Measurements from ENCODE around the gene LMTK3.
"Not testable (repeated sequence)": the region's sequence is repeated elsewhere in the genome, so short reads cannot be mapped to it uniquely, and the experiment has no call there.

The LMTK3 gene

DNA sequence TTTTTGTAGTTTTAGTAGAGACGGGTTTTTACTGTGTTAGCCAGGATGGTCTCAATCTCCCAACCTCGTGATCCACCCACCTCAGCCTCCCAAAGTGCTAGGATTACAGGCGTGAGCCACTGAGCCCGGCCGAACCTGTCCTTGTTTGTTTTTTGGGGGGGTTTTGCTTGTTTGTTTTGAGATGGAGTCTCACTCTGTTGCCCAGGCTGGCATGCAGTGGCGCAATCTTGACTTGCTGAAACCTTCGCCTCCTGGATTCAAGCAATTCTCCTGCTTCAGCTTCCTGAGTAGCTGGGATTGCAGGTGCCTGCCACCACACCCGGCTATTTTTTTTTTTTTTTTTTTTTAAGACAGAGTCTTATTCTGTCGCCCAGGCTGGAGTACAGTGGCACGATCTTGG is 24.9 kb downstream of the LMTK3 start:
- DNase-seq (ENCODE audit: low read depth) = not testable (repeated sequence)

DNA sequence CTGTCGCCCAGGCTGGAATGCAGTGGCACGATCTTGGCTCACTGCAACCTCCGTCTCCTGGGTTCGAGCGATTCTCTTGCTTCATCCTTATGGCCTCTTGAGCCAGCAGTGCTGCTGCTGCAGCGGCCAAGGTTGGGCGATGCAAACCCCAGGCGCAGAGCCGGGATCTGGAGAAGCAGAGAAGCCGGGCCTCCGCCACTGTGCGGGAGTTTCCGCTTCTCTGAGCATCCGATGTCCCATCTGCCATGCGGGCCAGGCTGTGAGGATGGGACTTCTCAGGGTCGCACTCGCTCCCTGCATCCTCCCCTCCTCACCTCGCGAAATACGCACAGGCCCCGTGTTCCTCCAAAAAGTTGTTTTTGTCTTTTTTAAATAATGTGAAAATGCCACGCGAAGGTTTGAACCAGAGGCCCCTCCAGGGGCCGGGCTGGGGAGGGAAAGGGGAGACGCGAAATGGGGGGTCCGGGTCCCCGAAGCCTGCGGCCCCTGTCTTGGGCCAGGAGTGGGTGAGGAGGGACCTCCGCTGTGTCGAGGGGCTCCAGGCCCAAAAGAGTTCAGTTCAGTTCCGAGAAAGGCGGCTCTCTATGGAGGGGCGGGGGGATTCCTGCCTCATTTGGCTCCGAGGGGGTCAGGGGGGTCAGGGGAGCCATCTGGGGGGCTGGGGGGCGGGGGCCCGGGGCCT is 26.6 kb downstream of the LMTK3 start:
- no peak for DNase-seq (ENCODE audit: low read depth)

DNA sequence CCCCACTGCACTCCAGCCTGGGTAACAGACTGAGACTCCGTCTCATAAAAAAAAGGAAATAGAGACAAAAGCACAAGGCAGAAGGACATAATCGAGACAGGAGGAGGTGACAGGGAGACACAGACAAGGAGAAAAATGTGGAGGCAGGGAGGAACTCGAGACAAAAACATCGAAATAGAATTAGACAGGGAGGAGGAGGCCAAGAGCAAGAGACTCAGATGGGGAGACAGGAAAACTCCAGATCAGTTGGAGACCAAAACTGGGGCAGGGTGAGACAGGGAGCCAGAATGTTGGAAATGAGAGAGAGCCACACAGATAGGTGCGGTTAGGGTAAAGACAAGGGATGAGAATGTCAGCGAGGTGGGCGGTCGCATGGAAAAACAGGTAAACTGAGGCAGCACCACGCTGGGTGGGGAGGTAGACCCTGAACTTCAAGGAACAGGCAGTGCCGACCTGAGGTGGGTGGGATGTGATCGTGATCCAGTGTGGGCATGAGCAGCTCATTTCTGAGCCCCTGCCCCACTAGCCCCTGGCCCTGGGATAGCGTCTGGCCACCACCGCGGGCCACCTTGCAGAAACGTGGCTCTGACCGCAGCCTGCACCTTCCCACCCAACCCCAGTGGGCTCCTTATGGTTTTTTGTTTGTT is 27.3 kb downstream of the LMTK3 start:
- DNase-seq (ENCODE audit: low read depth) = no peak

DNA sequence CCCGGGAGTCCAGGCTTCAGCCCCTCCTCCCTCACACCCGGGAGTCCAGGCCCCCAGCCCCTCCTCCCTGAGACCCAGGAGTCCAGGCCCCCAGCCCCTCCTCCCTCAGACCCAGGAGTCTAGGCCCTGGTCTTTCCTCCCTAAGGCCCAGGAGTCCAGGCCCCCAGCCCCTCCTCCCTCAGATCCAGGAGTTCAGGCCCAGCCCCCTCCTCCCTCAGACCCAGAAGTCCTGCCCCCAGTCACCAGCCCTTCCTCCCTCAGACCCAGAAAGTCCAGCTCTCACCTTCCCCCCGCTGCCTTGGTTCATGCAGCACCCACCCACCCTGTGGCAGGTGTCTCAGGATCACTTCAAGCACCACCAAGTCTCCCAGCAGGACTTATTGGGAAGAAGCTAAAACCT is 28.3 kb downstream of the LMTK3 start:
- DNase-seq (ENCODE audit: low read depth) = no peak

DNA sequence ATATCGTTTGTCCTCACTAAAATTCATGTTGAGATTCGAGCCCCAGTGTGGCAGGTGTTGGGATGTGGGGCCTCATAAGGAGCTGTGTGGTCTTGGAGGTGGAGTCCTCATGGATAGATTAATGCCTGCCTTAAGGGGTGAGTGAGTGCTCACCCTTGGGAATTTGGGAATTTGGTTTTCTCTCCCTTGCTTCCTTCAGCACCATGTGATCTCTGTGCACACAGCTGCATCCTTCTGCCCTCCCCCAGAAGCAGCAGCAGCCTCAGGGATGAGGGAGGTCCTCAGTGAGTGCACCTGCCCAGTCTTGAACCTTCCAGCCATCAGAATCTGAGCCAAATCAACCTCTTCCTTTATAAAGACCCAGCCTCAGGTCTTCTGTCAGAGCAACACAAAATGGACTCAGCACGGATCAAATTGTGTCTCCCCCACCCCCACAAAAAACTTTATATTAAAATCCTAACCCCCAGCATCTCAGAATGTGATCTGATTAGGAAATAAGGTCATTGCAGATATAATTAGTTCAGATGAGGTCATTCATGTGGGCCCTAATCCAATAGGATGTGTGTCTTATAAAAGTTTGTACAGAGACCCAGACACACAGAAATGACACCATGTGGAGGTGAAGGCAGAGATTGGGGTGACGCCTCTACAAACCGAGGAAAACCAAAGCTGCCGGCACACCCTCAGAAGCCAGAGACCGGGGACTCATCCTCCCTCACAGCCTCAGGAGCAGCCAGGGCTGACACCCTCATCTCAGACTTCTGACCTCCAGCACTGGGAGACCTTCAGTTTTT is 29.6 kb downstream of the LMTK3 start:
- peak; percentile 45 for DNase-seq (ENCODE audit: low read depth)

DNA sequence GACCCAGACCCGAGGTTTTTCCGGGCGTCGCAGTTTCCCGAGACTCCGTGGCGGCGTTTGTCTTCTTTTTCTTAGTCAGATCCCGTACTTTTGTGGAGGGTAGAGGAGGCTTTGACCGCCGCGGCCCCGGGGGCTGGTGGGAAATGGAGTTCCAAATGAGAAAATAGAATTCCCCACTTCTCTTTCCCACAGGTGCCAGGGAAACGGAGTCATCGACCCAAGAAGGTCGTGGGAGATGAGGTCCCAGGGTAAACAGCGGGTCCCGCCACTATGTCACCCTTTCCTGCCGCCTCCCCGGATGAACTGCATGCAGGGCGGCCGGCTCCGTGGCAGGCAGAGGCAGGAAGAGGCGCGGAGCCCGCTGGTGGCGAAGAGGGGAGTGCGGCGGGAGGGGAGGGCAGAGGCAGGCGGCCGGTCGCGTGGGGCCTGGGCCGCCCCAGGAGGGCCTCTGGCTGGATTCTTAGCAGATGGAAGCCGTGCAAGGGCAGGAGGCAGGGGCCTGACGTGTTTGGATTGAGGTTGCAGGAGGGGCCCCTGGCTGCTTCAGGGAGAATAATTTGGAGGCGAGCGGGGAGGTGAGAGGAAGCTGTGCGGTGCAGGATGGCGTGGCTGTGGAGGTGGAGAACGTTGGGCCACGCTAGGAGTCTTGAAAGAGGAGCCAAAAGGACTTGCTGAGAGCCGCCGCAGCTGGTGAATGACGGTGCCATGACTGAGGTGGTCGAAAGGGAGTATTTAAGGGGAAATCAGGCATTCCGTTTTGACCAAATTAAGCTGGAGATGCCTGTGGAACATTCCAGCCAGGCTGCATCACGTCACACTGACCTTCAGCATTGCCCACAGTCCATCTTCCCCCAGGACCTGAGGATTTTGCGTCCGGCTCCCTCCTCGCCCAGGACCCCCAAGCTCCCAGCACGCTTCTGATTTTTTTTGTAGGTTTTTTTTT is 30.8 kb downstream of the LMTK3 start:
- DNase-seq (ENCODE audit: low read depth) = peak; percentile 56

DNA sequence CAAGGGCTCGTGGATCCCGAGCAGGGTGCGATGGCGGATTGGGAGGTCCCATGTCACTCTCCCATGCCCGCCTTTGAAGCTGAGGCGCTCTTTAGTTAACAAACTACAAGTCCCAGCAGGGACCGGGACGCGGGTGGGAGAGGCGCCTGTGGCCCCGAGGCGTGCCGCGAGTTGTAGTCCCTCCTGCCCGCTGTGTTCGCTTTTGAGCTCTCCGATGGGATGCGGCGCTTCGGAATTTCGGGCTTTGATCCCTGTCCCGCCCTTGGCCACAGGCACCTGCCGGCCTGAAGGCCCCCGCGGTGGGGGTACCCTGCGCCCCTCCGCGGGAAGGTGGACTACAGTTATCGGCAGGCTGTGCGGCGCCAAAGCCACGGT is 31.5 kb downstream of the LMTK3 start:
- DNase-seq (ENCODE audit: low read depth) = peak; percentile 31

DNA sequence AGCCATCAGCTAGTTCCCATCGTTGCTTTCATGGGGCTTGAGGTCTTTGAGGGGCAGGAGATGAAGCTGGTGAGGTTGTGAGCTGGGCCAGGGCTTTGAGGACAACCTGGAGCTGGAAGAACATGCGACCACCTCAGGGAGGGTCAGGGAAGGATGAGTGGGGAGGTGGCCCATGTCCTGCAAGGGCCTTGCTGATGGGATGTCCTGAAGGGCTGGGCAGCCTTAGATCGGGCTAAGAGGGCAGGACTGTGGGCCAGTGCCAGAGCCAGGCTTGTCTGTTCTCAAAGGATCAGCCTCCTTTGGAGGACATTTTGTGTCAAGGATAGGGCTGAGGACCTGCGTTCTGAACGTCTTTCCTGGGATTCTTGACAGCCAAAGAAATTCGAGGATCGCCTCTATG is 31.9 kb downstream of the LMTK3 start:
- DNase-seq (ENCODE audit: low read depth) = no peak

DNA sequence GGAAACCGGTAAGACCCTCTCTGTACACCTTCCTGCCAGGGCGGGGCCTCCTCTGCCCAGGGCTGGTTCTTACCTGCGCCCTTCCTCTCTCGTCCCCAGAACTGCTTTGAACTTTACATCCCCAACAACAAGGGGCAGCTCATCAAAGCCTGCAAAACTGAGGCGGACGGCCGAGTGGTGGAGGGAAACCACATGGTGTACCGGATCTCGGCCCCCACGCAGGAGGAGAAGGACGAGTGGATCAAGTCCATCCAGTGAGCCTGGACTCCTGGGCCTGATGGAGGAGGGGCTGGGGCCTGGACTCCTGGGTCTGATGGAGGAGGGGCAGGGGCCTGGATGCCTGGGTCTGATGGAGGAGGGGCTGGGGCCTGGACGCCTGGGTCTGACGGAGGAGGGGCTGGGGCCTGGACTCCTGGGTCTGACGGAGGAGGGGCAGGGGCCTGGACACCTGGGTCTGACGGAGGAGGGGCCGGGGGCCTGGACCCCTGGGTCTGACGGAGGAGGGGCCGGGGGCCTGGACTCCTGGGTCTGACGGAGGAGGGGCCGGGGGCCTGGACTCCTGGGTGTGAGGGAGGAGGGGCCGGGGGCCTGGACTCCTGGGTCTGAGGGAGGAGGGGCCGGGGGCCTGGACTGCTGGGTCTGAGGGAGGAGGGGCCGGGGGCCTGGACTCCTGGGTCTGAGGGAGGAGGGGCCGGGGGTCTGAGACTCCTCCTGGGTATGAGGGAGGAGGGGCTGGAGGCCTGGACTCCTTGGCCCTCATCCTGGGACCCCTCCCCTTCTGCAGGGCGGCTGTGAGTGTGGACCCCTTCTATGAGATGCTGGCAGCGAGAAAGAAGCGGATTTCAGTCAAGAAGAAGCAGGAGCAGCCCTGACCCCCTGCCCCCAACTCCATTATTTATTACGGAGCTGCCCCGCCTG is 33.0 kb downstream of the LMTK3 start:
- DNase-seq (ENCODE audit: low read depth) = no peak

DNA sequence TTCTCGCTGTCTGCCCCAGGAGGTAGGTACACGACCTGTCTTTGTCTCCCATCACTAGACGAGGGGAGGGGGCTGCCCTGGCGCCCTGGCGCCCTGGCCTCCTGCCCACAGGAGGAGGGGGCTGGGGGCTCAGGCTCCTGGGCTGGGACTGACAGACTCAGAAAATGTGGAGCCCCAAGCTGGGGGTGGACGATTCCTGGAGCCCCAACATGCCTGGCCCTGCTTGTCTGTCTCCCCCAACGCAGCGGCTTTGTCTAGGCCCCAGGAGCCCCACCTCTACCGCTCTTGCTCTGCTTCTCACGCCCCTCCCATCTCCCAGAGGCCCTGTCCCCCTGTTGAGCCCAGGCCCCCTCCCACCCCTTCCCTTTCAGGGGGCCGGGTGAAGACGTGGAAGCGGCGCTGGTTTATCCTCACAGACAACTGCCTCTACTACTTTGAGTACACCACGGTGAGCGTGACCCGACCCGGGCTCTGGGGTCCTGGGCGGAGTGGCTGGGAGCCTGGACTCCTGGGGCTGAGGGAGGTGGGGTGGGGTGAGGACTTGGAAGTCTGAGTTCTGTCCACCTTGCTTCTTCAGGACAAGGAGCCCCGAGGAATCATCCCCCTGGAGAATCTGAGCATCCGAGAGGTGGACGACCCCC is 33.8 kb downstream of the LMTK3 start:
- DNase-seq (ENCODE audit: low read depth) = no peak

DNA sequence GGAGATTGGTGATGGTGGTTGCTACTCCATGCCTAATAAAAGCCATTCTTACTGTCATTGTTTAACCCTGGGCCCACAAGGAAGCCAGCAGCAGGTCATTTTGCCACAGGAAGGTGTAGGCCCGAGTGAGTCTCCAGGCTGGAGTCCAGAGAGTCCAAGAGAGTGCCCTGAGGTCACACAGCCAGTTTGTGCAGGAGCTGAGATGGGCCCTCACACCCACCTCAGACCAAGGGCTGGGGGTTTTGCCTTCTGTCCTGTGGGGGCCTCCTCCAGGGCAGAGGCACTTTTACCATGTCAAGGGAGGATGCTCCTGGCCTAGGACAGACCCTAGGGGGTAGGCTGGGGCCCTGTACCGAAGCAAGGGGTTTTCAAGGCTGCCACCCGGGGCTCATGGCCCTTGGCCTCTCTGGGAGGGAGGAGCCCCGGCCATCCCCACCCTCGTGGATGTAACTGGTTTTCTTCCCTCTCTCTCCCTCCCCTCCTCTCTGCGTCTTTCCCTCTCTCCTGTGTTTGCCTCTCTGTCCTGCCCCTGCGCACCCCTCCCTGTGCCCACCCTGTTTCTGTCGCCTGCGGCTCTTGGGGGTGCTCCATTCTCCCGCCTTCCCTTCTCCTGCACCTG is 34.5 kb downstream of the LMTK3 start:
- no peak for DNase-seq (ENCODE audit: low read depth)

DNA sequence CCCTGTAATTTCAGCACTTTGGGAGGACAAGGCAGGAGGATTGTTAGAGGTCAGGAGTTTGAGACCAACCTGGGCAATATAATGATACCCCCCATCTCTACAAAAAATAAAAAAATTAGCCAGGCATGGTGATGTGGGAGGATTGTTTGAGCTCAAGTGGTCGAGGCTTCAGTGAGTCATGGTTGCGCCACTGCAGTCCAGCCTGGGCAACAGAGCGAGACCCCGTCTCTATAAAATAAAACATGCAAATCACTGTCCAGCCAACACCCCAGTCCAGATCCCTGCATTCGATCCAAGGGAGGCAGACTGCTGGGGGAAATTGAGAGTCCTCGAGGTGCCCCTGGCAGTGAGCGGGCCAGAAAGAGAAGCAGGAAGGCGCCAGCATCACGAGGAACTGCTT is 35.5 kb downstream of the LMTK3 start:
- no peak for DNase-seq (ENCODE audit: low read depth)

DNA sequence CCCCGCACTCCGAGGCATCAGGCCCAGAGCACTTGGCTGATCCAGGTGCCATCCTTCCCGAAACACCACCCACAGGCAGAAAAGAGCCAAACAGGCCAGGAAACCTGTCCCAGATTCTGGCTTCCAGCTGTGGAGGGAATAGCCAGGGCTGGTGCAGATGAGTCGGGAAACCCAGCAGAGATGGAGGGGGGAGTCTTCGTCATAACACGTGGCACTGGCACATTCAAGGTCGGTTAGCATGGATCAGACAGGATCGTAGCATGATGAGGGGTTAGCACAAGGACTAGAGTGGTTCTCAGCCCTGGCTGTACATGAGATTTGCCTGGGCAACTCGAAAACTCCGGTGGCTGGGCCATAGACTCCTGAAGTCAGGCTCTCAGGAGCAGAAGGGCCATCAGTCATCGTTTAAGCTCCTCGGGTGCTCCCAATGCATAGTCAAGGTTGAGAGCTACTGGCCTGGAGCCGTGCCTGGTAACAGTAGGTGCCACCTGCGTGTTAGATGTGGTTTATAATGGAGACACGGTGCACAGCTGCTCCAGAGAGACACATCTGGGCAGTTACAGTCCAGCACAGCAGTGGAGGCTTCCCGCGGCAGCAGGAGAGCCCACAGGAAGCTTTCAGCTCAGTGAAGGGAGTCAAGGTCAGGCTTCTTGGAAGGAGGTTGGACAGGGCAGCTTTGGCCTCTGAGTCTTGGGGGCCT is 36.1 kb downstream of the LMTK3 start:
- DNase-seq (ENCODE audit: low read depth) = no peak

DNA sequence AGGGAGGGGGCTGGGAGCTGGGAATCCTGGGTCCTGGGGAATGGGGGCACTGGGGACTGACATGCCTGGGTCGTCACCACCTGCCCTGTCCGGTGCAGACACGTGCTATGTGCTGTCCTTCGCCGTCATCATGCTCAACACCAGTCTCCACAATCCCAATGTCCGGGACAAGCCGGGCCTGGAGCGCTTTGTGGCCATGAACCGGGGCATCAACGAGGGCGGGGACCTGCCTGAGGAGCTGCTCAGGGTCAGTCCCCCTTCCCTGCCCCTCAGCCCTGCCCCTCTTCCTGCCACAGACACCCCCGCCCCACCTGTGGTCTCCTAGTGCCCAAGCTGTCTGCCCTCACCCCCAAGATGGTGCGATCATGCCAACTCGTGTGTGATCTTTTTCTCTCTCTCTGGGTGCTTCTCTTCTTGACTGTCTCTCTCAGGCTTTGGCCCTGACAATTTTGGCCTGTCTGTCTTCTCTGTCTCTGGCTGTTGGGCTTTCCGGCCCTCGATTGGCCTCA is 37.5 kb downstream of the LMTK3 start:
- DNase-seq (ENCODE audit: low read depth) = no peak

DNA sequence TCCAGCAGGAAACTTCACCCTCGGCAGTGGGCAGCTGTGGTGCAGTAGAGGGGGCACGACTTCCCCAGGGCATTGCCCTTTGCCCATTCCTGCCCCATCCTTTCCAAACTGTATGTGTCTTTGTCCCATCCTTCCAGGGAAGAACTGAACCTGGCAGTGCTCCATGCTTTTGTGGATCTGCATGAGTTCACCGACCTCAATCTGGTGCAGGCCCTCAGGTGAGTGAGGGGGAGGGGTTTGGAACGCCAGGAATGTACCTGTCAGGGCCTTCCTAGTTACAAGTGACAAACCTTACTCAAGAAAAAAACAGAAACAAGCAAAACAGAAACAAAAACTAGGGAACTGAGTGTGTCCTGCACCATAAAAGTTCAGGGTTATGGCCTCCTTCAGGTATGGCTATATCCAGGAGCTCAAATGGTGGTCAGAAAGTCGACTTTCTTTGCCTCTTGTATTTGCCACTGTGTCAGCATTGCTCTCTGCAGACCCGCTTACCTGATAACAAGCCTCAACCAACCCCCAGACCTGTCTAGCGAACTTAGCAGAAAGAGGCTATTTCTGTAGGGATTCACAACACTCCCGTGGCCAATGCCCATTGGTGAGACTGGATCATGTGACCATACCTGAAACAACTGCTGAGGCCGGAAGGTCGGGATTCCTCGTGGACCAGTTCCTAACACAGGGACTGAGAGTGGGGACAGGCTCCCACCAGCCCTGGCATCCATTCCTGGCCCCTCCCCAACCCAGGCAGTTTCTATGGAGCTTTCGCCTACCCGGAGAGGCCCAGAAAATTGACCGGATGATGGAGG is 38.3 kb downstream of the LMTK3 start:
- DNase-seq (ENCODE audit: low read depth) = no peak

DNA sequence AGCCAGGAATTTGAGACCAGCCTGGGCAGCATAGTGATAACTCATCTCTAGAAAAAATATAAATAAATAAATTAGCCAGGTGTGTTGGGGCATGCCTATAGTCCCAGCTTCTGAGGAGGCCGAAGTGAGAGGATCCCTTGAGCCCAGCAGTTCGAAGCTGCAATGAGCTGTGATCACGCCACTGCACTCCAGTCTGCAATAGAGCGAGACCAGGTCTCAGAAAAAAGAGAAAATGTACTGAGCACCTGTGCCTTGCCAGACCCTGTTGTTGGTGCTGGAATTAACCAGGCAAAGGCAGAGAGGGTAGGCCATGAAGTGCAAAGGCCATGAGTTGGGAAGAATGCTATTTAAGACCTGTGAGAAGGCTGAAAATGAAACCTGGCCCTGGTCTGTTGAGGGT is 39.8 kb downstream of the LMTK3 start:
- DNase-seq (ENCODE audit: low read depth) = no peak

DNA sequence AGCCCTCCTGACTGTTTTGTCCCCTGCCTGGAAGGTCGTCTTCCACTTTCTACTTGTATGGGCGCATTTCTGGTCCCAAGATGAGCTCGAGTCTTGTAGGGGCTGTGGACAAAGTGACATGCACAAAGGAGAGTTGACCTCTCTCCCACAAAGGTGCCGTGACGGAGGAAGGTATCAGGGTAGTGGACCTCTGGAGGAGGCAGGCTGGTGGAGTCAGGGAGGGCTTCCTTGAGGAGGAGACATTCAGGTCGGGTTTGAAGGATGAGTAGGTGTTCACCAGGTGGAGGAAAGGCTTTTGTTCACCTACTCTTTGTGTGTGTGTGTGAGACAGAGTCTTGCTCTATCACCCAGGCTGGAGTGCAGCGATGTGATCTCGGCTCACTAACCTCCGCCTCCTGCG is 40.8 kb downstream of the LMTK3 start:
- no peak for DNase-seq (ENCODE audit: low read depth)

DNA sequence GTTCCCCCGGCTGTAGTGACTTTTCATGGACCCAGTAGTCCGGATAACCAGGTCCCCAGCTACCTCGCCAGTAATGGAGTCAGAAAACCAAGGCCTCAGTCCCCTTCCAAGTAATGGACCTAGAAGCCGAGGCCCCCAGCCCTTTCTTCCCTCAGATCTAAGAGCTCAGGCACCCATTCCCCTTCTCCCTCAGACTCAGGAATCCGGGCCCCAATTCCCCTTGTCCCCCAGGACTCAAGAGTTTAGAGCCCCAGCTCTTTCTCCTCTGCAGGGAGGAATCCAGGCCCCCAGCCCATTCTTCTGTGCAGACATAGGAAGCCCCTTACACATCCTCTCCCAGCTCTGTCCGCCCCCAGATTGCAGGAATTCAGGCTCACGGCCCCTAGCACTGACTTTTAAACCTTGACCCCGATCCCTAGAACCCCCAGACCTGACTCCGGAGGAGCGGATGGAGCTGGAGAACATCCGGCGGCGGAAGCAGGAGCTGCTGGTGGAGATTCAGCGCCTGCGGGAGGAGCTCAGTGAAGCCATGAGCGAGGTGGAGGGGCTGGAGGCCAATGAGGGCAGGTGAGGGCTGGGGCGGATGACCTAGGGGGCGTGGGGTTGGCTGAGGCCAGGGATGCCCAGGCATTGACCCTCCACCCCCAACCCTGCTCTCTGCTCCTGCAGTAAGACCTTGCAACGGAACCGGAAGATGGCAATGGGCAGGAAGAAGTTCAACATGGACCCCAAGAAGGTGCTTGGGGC is 41.5 kb downstream of the LMTK3 start:
- no peak for DNase-seq (ENCODE audit: low read depth)

All from EH (cell line).